Activated CD4-positive, alpha-beta T cell treated with anti-CD3 and anti-CD28 coated beads for 36 hours (primary cell): ENCODE data around the gene PKD1L1. TPM values are rescaled to one million over a fixed set of nuclear protein-coding genes. Genes with fewer than 3 reads are reported as not detected.

Experiments used
- ATAC-seq: fragments of 200-7000 bp; cut with Tn5 transposase; one replicate; pipeline ENCODE4 v1.10.0; 2021; ENCODE audit warnings: mild to moderate bottlenecking, moderate library complexity
- CTCF ChIA-PET: fragments of 350-600 bp; sonication (Branson Sonifier 250); formaldehyde crosslinking; loops from one replicate; lab custom pipeline; 2021; ENCODE audit warnings: antibody characterized with exemption; lab: Charles Lee
- POLR2A ChIA-PET: fragments of 350-600 bp; sonication (Branson Sonifier 250); formaldehyde crosslinking; loops from one replicate; lab custom pipeline; 2021; ENCODE audit warnings: antibody characterized with exemption, inconsistent platforms; lab: Charles Lee
- DNase-seq: peaks from one replicate; pipeline ENCODE4 v3.0.0-alpha.2; 2020
- H3K27ac Mint-ChIP-seq: one replicate; pipeline ENCODE4 v1.8.0; 2021; ENCODE audit warnings: mixed read lengths
- H3K27me3 Mint-ChIP-seq: one replicate; pipeline ENCODE4 v1.8.0; 2021; ENCODE audit warnings: mixed read lengths
- H3K36me3 Mint-ChIP-seq: one replicate; pipeline ENCODE4 v1.8.0; 2021; ENCODE audit warnings: low read depth, mixed read lengths
- H3K4me1 Mint-ChIP-seq: one replicate; pipeline ENCODE4 v1.8.0; 2021; ENCODE audit warnings: mixed read lengths
- H3K4me3 Mint-ChIP-seq: one replicate; pipeline ENCODE4 v1.8.0; 2021; ENCODE audit warnings: mild to moderate bottlenecking, moderate library complexity, mixed read lengths
- H3K9me3 Mint-ChIP-seq: one replicate; pipeline ENCODE4 v1.8.0; 2021; ENCODE audit warnings: low read depth, mixed read lengths
- intact Hi-C, 2 experiments: fragments of 100-400 bp; cut with DNase I in 1 of 2; cut with micrococcal nuclease in 1 of 2; formaldehyde crosslinking; loops; one replicate each; pipeline versions ENCODE4 v1.14.2 to v1.15.1; 2022 to 2024; cut with DNase I, micrococcal nuclease
- total RNA-seq, 2 experiments: library from RNA; stranded (reverse); gene quantifications; one replicate each; pipeline ENCODE4 v1.2.3, GENCODE V29; 2021

PKD1L1 gene
- total RNA-seq, 2 experiments from 2014 or later: 0.09 to 0.16 TPM

- Mint-ChIP-seq H3K27ac (no peak overlapping the region), H3K27me3 (no peaks in the 10 kb centered on the region), H3K4me1 (peaks cover 4% of the 10 kb centered on the region), H3K9me3 (no peaks in the 10 kb centered on the region), H3K36me3 (no peaks in the 10 kb centered on the region), H3K4me3 (no peak overlapping the region)
- CTCF ChIA-PET: no interaction called here
- POLR2A ChIA-PET: interaction anchor here (0.6 kb wide), 1 partner anchor 189 kb away, joined by 3 read pairs; no protein-coding TSS in a partner anchor
- intact Hi-C loops: no loop called here
- peak; percentile 60 for DNase-seq
- peak; percentile 89 for ATAC-seq
Observed at GRCh38 chr7:47885309-47885986, 62.8 kb downstream of the PKD1L1 start.

DNA sequence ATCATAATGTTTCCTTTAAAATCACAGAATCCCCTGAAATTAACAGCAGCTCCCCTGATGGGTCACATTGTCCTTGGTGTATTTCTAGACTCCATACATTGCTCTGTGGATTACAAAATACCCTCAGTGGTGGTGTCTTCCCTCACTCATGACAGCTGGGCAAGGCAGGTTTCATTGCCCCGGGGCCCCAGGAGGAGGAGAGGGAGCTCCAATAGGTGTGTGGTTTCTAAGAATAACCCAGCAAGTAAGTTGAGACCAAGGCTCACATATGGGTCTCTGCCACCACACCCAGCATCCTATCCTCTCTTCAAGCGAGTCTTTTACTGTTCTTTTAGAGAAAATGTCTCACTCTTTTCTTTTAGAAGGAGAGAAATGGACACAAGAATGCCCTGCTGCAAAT, 63.6 kb downstream of the PKD1L1 start:
- intact Hi-C loops: no loop called here
- CTCF ChIA-PET: interaction anchor here (0.9 kb wide), 1 partner anchor 9 kb away, joined by 3 read pairs; no protein-coding TSS in a partner anchor
- H3K4me1 Mint-ChIP-seq: peaks cover 4% of the 10 kb centered on the region
- DNase-seq: no peak
- ATAC-seq: no peak
- no peak overlapping the region for H3K27ac Mint-ChIP-seq
- no peaks in the 10 kb centered on the region for H3K27me3 Mint-ChIP-seq
- no peaks in the 10 kb centered on the region for H3K36me3 Mint-ChIP-seq
- no peak overlapping the region for H3K4me3 Mint-ChIP-seq
- H3K9me3 Mint-ChIP-seq: no peaks in the 10 kb centered on the region
- POLR2A ChIA-PET: interaction anchor here (0.6 kb wide), 1 partner anchor 190 kb away, joined by 3 read pairs; no protein-coding TSS in a partner anchor

DNA sequence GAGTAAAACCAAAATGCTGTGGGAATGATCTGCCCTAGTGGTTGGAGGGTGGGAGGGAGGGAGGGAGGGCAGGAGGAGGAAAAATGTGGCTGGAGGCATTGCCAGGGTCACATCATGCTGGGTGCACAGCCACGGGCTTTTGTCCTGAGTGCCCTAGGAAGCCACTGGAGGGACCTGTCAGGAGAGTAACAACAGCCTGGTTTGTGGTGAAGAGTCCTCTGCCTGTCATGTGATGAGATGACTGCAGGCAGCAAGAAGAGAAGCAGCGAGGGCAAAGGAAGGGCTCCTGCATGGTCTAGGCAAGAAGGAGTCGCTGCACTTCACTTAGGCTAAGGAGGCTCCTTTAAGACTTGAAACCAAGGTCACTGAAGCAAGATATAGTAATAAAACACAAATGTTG, 65.6 kb downstream of the PKD1L1 start:
- H3K36me3 Mint-ChIP-seq: no peaks in the 10 kb centered on the region
- ATAC-seq: no peak
- intact Hi-C loops: no loop called here
- H3K4me1 Mint-ChIP-seq: peaks cover 4% of the 10 kb centered on the region
- no peak overlapping the region for H3K27ac Mint-ChIP-seq
- ChIA-PET POLR2A (no interaction called here), CTCF (no interaction called here)
- H3K27me3 Mint-ChIP-seq: no peaks in the 10 kb centered on the region
- no peaks in the 10 kb centered on the region for H3K9me3 Mint-ChIP-seq
- DNase-seq: no peak
- no peak overlapping the region for H3K4me3 Mint-ChIP-seq

GRCh38 chr7:47881256-47881655, 67.0 kb downstream of the PKD1L1 start:
- H3K27ac Mint-ChIP-seq: no peak overlapping the region
- DNase-seq (no peak), ATAC-seq (no peak)
- CTCF ChIA-PET: no interaction called here
- POLR2A ChIA-PET: no interaction called here
- no peaks in the 10 kb centered on the region for H3K27me3 Mint-ChIP-seq
- H3K9me3 Mint-ChIP-seq: no peaks in the 10 kb centered on the region
- peaks cover 4% of the 10 kb centered on the region for H3K4me1 Mint-ChIP-seq
- H3K4me3 Mint-ChIP-seq: no peak overlapping the region
- intact Hi-C loops: no loop called here
- no peaks in the 10 kb centered on the region for H3K36me3 Mint-ChIP-seq

- CTCF ChIA-PET: no interaction called here
- intact Hi-C loops: no loop called here
- Mint-ChIP-seq H3K4me1 (no peaks in the 10 kb centered on the region), H3K9me3 (no peaks in the 10 kb centered on the region), H3K36me3 (no peaks in the 10 kb centered on the region), H3K4me3 (no peak overlapping the region), H3K27me3 (no peaks in the 10 kb centered on the region), H3K27ac (no peak overlapping the region)
- DNase-seq: no peak
- POLR2A ChIA-PET: no interaction called here
- no peak for ATAC-seq
Observed at GRCh38 chr7:47878662-47879061, 69.6 kb downstream of the PKD1L1 start.

DNA sequence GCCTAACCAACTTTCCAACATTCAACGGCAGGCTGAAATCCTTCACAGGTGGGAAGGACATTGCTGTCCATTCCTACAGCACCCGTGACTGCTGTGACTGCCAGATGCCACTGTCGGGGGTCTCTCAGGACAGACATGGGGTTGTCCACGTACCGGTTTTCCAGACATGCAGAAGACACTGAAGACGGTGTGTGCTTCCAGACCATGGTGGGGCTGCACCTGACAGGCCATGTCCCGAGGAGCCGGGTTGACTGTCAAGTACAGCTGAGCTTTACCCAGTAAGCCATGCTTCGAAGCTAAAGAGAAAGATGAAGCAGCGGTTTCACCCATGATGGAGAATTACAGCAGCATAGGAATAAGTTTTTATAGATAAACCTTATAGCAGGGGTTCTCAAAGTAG, 70.9 kb downstream of the PKD1L1 start:
- H3K9me3 Mint-ChIP-seq: no peaks in the 10 kb centered on the region
- intact Hi-C loops: no loop called here
- CTCF ChIA-PET: no interaction called here
- H3K4me1 Mint-ChIP-seq: no peaks in the 10 kb centered on the region
- H3K4me3 Mint-ChIP-seq: no peak overlapping the region
- H3K27me3 Mint-ChIP-seq: no peaks in the 10 kb centered on the region
- ATAC-seq (no peak), DNase-seq (no peak)
- POLR2A ChIA-PET: no interaction called here
- H3K36me3 Mint-ChIP-seq: no peaks in the 10 kb centered on the region
- H3K27ac Mint-ChIP-seq: no peak overlapping the region

DNA sequence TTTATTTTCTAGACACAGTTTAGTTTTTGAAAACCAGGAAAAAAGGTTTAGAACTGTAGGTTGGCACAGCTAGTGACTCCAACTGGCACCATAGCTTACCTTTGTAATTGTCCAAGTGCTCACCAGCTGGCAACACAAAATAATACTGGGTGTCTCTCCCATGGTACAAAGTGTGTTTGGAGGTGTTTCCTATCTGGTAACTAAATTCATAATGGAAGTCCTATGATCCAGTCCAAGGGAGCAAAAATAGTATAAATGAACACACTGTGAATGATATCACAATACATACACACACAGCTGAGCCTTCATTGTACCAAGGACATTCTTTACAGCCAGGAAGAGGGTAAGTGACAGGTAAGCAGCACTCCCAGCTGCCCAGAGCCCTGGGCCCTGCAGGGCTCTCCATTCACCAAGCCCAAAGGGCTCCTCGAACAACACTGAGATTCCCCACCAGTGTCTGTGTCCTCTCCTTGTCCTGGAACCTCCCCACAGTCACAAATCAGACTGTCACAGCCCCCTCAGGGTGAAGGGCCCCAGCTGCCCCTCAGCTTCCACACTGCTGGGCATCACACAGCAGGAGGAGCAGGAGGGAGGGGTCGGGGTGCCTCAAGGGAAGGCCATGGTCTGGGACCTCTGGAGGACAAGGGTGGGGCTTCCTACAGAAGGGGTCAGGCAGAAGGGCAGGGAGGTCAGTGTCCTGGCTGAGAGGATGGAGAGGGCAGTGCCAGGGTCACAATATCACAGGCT, 72.1 kb downstream of the PKD1L1 start:
- no peaks in the 10 kb centered on the region for H3K4me1 Mint-ChIP-seq
- no peak overlapping the region for H3K27ac Mint-ChIP-seq
- intact Hi-C loops: no loop called here
- no peaks in the 10 kb centered on the region for H3K9me3 Mint-ChIP-seq
- ATAC-seq (no peak), DNase-seq (no peak)
- no peaks in the 10 kb centered on the region for H3K36me3 Mint-ChIP-seq
- POLR2A ChIA-PET: no interaction called here
- no peaks in the 10 kb centered on the region for H3K27me3 Mint-ChIP-seq
- CTCF ChIA-PET: interaction anchor here (1.0 kb wide), 1 partner anchor 8 kb away, joined by 3 read pairs; no protein-coding TSS in a partner anchor
- H3K4me3 Mint-ChIP-seq: no peak overlapping the region

DNA sequence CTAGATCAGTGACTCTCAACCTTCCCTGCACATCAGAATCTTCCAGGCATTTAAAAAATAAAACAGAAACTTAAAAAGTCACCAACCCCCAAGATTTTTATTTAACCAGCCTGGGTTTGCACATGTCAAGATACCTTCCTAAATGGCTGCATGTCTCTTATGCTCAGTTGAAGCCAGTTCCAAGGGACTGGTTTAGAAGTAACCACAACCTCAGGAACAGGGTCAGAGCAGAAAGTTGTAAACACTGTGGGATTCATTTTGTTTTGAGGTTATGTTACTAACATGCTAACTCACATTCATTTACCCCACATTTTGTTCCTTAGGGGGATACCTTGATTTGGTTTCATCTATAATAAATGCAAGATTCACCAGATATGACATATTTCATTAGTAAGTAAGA, 72.9 kb downstream of the PKD1L1 start:
- Mint-ChIP-seq H3K4me3 (no peak overlapping the region), H3K36me3 (no peaks in the 10 kb centered on the region), H3K9me3 (no peaks in the 10 kb centered on the region), H3K4me1 (peaks cover 6% of the 10 kb centered on the region), H3K27me3 (no peaks in the 10 kb centered on the region), H3K27ac (no peak overlapping the region)
- intact Hi-C loops: no loop called here
- POLR2A ChIA-PET: no interaction called here
- no peak for ATAC-seq
- CTCF ChIA-PET: interaction anchor here (1.0 kb wide), 1 partner anchor 9 kb away, joined by 3 read pairs; no protein-coding TSS in a partner anchor
- no peak for DNase-seq

DNA sequence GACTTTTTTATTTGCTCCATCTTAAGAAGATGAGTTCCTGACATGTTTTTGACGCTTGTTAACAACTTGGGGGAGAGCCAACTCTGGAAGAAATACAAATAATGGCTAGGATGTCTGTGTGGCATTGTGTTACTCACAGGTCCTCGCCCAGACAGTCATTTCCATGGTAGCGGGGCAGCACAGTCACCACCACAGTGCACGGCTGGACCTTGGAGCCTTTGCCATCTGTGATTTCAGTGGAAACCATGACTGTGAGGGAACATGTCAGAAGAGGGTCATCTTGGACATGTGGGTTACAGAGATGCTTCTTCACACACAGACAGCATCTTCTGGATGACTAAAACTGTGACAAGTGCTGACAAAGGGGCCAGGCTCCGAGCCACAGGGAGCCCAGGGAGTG, 74.5 kb downstream of the PKD1L1 start:
- H3K27ac Mint-ChIP-seq: no peak overlapping the region
- H3K4me1 Mint-ChIP-seq: peaks cover 12% of the 10 kb centered on the region
- POLR2A ChIA-PET: no interaction called here
- intact Hi-C loops: loop anchor here in 1 of 2 experiments (5.0 kb wide), 1 partner anchor 424 kb away; no protein-coding TSS in a partner anchor
- peaks cover 2% of the 10 kb centered on the region for H3K27me3 Mint-ChIP-seq
- no peaks in the 10 kb centered on the region for H3K9me3 Mint-ChIP-seq
- peak; percentile 16 for DNase-seq
- no peak overlapping the region for H3K4me3 Mint-ChIP-seq
- no peaks in the 10 kb centered on the region for H3K36me3 Mint-ChIP-seq
- CTCF ChIA-PET: no interaction called here
- peak; percentile 60 for ATAC-seq

DNA sequence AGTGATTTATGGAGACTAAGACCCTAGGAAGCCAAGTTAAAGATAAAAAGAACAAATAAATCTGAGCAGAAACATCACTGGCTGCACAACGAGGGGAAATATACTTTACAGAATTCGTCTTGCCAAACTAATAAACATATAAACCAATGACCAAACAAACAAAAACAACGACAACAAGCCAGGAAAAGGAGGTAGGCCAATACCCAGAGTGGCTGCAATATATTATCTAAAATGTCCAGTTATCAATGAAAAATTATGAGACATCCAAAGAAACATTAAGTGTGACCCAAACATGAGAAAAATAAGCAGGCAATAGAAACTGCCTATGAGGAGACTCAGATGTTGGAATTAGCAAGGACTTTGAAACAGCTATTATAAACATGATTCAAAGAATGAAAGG, 81.0 kb downstream of the PKD1L1 start:
- H3K27ac Mint-ChIP-seq: no peak overlapping the region
- no peak for DNase-seq
- ChIA-PET CTCF (no interaction called here), POLR2A (no interaction called here)
- H3K4me3 Mint-ChIP-seq: no peak overlapping the region
- H3K27me3 Mint-ChIP-seq: peaks cover 2% of the 10 kb centered on the region
- H3K9me3 Mint-ChIP-seq: no peaks in the 10 kb centered on the region
- peaks cover 12% of the 10 kb centered on the region for H3K4me1 Mint-ChIP-seq
- intact Hi-C loops: no loop called here
- no peaks in the 10 kb centered on the region for H3K36me3 Mint-ChIP-seq
- no peak for ATAC-seq

- no peaks in the 10 kb centered on the region for H3K9me3 Mint-ChIP-seq
- DNase-seq: no peak
- ChIA-PET CTCF (no interaction called here), POLR2A (no interaction called here)
- H3K36me3 Mint-ChIP-seq: no peaks in the 10 kb centered on the region
- intact Hi-C loops: no loop called here
- H3K4me3 Mint-ChIP-seq: no peak overlapping the region
- no peak for ATAC-seq
- H3K4me1 Mint-ChIP-seq: peaks cover 12% of the 10 kb centered on the region
- peaks cover 2% of the 10 kb centered on the region for H3K27me3 Mint-ChIP-seq
- no peak overlapping the region for H3K27ac Mint-ChIP-seq
Observed at GRCh38 chr7:47866120-47866519, 82.1 kb downstream of the PKD1L1 start.
